HepG2 (cell line): ENCODE measurements around the gene DBN1. TPM values are rescaled to one million over a fixed set of nuclear protein-coding genes. Genes with fewer than 3 reads are reported as not detected.

Experiments
- AGO2 ChIP-seq: fragments of 200-400 bp; formaldehyde crosslinking; optimal IDR thresholded peaks from 2 replicates; pipeline ENCODE3; 2017; ENCODE audit warnings: mild to moderate bottlenecking, low read depth, low read length, moderate library complexity
- AKAP8 ChIP-seq: sonication (generic); formaldehyde crosslinking; IDR thresholded peaks from 2 replicates; pipeline ENCODE4 v1.5.1; 2020; ENCODE audit warnings: mild to moderate bottlenecking, missing genetic modification reagents
- CEBPB ChIP-seq: IDR thresholded peaks from 2 replicates; pipeline ENCODE4 v1.6.1; 2011; ENCODE audit warnings: low read depth, low read length, improper control_type of control experiment, borderline replicate concordance
- FOXA3 ChIP-seq: IDR thresholded peaks from 2 replicates; pipeline ENCODE4 v1.6.1; 2016; ENCODE audit warnings: missing genetic modification reagents, missing compliant biosample characterization
- FOXO1 ChIP-seq: sonication (generic); formaldehyde crosslinking; IDR thresholded peaks from 2 replicates; pipeline ENCODE4 v1.4.0; 2020; ENCODE audit warnings: missing genetic modification reagents
- FOXP1 ChIP-seq, 2 experiments: fragments of 450-650 bp in 1 of 2; IDR thresholded peaks; 2 replicates each; pipeline ENCODE4 v1.6.1; 2017 to 2018; ENCODE audit warnings: antibody characterized with exemption in 1 of 2
- FOXP4 ChIP-seq: sonication (generic); formaldehyde crosslinking; IDR thresholded peaks from 2 replicates; pipeline ENCODE4 v1.4.0; 2020; ENCODE audit warnings: missing genetic modification reagents
- GZF1 ChIP-seq: sonication (generic); formaldehyde crosslinking; IDR thresholded peaks from 2 replicates; pipeline ENCODE4 v1.5.1; 2020; ENCODE audit warnings: mild to moderate bottlenecking, missing genetic modification reagents
- HNRNPK ChIP-seq: fragments of 200-400 bp; formaldehyde crosslinking; IDR thresholded peaks from 2 replicates; pipeline ENCODE4 v1.6.1; 2018; ENCODE audit warnings: low read length, low read depth, moderate library complexity, mild to moderate bottlenecking; ENCODE audit not compliant: poor library complexity, severe bottlenecking
- ISL2 ChIP-seq: sonication (generic); formaldehyde crosslinking; IDR thresholded peaks from 2 replicates; pipeline ENCODE4 v1.5.0; 2020; ENCODE audit warnings: missing genetic modification reagents
- MAX ChIP-seq: IDR thresholded peaks from 2 replicates; pipeline ENCODE4 v1.6.1; 2012; ENCODE audit warnings: inconsistent platforms
- MTA1 ChIP-seq: sonication (generic); formaldehyde crosslinking; IDR thresholded peaks from 2 replicates; pipeline ENCODE4 v1.4.0; 2020; ENCODE audit warnings: missing genetic modification reagents, mild to moderate bottlenecking, borderline replicate concordance
- NFRKB ChIP-seq: fragments of 450-650 bp; IDR thresholded peaks from 2 replicates; pipeline ENCODE4 v1.6.1; 2017
- PRDM15 ChIP-seq: sonication (generic); formaldehyde crosslinking; IDR thresholded peaks from 2 replicates; pipeline ENCODE4 v1.4.0; 2020; ENCODE audit warnings: missing genetic modification reagents
- SAP130 ChIP-seq: IDR thresholded peaks from 2 replicates; pipeline ENCODE4 v1.6.1; 2016; ENCODE audit warnings: low read depth
- SP1 ChIP-seq, 2 experiments: fragments of 450-650 bp in 1 of 2; sonication (generic) in 1 of 2; formaldehyde crosslinking in 1 of 2; IDR thresholded peaks; 2 replicates each; pipeline versions ENCODE4 v1.4.0 to v1.6.1; 2016 to 2020; ENCODE audit warnings: missing genetic modification reagents in 1 of 2
- SRF ChIP-seq: IDR thresholded peaks from 2 replicates; pipeline ENCODE4 v1.6.1; 2011; ENCODE audit warnings: mild to moderate bottlenecking, low read depth, low read length, moderate library complexity
- ZNF180 ChIP-seq: sonication (generic); formaldehyde crosslinking; IDR thresholded peaks from 2 replicates; pipeline ENCODE4 v1.4.0; 2020; ENCODE audit warnings: low read depth, missing genetic modification reagents, borderline replicate concordance
- ZSCAN25 ChIP-seq: sonication (generic); formaldehyde crosslinking; IDR thresholded peaks from 2 replicates; pipeline ENCODE4 v1.8.0; 2022; ENCODE audit warnings: mild to moderate bottlenecking, missing genetic modification reagents
- polyA plus RNA-seq, 8 experiments: library from polyadenylated mRNA; depleted of rRNA in 3 of 8; stranded (reverse) in 7 of 8; unstranded in 1 of 8; fragments of >200 nt; fragmentation: Illumina TruSeq in 4 of 8; extraction: Trizol in 4 of 8; gene quantifications; 2 replicates each; pipeline versions ENCODE4 v1.2.1 to v1.2.3, GENCODE V29; 2011 to 2016; ENCODE audit warnings: low read depth in 4 of 8, missing spikeins in 1 of 8, mixed read lengths in 1 of 8; ENCODE audit not compliant: insufficient read depth in 1 of 8
- total RNA-seq, 5 experiments: library from RNA; depleted of rRNA; stranded (reverse); fragments of >200 nt; fragmentation: Illumina TruSeq; extraction: Trizol; gene quantifications; 2 replicates each; pipeline ENCODE4 v1.2.3, GENCODE V29; 2016; ENCODE audit warnings: low read depth in 1 of 5
- TF ChIP-seq, protein P1 (sequence below): IDR thresholded peaks from 2 replicates; pipeline ENCODE4 v1.6.1; 2018; ENCODE audit warnings: missing genetic modification reagents, mild to moderate bottlenecking, missing compliant biosample characterization
- TF ChIP-seq, protein P2 (sequence below): sonication (generic); formaldehyde crosslinking; IDR thresholded peaks from 2 replicates; pipeline ENCODE4 v1.5.0; 2020; ENCODE audit warnings: missing genetic modification reagents, mild to moderate bottlenecking, borderline replicate concordance

DBN1 gene
- total and polyA plus RNA-seq, 2 of the 13 experiments (the other 11 are each of a cell fraction or from before 2014, with no cell fraction given): 27.0 to 37.3 TPM

DNA sequence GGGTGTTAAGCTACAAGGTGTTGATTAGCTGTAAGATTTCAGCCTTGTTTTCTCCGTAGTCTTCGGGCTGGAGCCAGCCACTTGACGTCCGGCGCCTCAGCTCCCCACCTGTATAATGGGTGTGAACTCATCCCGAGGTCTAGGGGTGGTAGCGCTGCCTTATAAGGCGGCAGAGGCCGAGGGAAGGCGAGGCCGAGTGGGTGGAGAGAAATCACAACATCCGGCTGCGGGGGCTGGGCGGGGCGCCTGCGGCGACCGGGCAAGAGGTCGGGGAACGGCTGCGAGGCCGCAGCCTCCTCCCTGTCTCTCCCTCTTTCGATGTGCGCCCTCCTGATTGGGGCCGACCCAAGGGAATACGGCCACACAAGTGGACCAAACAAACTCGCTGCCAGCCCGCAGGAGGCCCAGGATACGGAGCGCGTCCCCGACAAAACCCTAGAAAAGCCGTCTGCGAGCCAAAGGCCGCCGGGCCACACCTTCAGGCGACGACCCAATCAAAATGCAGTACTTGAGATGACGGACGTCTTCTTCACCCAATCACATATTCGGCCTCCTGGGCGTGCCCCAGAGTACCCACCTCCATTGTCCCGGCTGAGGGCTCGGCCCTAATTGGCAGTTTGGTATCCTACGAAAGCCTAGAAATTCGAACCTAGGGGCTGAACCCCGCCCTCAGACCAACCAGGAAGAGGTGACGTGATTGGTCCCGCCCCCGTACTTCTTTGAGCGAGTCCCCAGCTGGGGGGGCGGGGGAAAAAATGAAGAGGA, 47.5 kb downstream of the DBN1 start (continued):
- no peak for TF ChIP-seq CEBPB
- no peak for TF ChIP-seq NFRKB
- TF ChIP-seq GZF1 (CRISPR knock-in tag): no peak; the same call in 1 of the 2 replicates
- TF ChIP-seq, protein P1, sequence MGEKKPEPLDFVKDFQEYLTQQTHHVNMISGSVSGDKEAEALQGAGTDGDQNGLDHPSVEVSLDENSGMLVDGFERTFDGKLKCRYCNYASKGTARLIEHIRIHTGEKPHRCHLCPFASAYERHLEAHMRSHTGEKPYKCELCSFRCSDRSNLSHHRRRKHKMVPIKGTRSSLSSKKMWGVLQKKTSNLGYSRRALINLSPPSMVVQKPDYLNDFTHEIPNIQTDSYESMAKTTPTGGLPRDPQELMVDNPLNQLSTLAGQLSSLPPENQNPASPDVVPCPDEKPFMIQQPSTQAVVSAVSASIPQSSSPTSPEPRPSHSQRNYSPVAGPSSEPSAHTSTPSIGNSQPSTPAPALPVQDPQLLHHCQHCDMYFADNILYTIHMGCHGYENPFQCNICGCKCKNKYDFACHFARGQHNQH (CRISPR knock-in tag): 0 out of 2 replicates have a peak, but pooled peaks have one; percentile 31
- 0 out of 2 replicates have a peak, but pooled peaks have one; percentile 25 for TF ChIP-seq ISL2 (CRISPR knock-in tag)
- 0 out of 2 replicates have a peak, but pooled peaks have one; percentile 38 for TF ChIP-seq PRDM15 (CRISPR knock-in tag)
- TF ChIP-seq HNRNPK: no peak
- no peak for TF ChIP-seq ZNF180 (CRISPR knock-in tag)
- TF ChIP-seq, protein P2, sequence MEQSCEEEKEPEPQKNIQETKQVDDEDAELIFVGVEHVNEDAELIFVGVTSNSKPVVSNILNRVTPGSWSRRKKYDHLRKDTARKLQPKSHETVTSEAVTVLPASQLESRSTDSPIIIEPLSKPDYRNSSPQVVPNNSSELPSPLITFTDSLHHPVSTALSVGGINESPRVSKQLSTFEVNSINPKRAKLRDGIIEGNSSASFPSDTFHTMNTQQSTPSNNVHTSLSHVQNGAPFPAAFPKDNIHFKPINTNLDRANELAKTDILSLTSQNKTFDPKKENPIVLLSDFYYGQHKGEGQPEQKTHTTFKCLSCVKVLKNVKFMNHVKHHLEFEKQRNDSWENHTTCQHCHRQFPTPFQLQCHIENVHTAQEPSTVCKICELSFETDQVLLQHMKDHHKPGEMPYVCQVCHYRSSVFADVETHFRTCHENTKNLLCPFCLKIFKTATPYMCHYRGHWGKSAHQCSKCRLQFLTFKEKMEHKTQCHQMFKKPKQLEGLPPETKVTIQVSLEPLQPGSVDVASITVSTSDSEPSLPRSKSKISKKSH: 0 out of 2 replicates have a peak, but pooled peaks have one; percentile 53
- no peak for TF ChIP-seq FOXO1
- peak; percentile 96 for TF ChIP-seq SRF
- TF ChIP-seq FOXP1 (IDR thresholded peaks at IDR 0.05): no peak
- TF ChIP-seq FOXP1 (CRISPR knock-in tag; IDR thresholded peaks at IDR 0.05): no peak; the same call in 1 of the 2 replicates
- TF ChIP-seq MAX: peak; percentile 74; the same call in 1 of the 2 replicates
- TF ChIP-seq AGO2: peak; percentile 87
- TF ChIP-seq FOXP4 (CRISPR knock-in tag): peak; percentile 36; the same call in 1 of the 2 replicates
- peak; percentile 68 for TF ChIP-seq SAP130 (CRISPR knock-in tag)
- TF ChIP-seq FOXA3 (CRISPR knock-in tag): no peak
- TF ChIP-seq SP1 (IDR thresholded peaks at IDR 0.05): no peak
- peak; percentile 59; the same call in 1 of the 2 replicates for TF ChIP-seq SP1 (CRISPR knock-in tag; IDR thresholded peaks at IDR 0.05)
- TF ChIP-seq ZSCAN25: 0 out of 2 replicates have a peak, but pooled peaks have one; percentile 23
- 0 out of 2 replicates have a peak, but pooled peaks have one; percentile 27 for TF ChIP-seq MTA1 (CRISPR knock-in tag)
- no peak for TF ChIP-seq AKAP8 (CRISPR knock-in tag)
